ENCODE measurements around the gene PCDHGB3.
A peak's percentile ranks its signal among the peaks of the same experiment; 100 is the strongest.
"Not testable (repeated sequence)": the region's sequence is repeated elsewhere in the genome, so short reads cannot be mapped to it uniquely, and the experiment has no call there.

Gene PCDHGB3
- total RNA-seq: 0.21 to 0.48 reads per million in 2 donors

DNA sequence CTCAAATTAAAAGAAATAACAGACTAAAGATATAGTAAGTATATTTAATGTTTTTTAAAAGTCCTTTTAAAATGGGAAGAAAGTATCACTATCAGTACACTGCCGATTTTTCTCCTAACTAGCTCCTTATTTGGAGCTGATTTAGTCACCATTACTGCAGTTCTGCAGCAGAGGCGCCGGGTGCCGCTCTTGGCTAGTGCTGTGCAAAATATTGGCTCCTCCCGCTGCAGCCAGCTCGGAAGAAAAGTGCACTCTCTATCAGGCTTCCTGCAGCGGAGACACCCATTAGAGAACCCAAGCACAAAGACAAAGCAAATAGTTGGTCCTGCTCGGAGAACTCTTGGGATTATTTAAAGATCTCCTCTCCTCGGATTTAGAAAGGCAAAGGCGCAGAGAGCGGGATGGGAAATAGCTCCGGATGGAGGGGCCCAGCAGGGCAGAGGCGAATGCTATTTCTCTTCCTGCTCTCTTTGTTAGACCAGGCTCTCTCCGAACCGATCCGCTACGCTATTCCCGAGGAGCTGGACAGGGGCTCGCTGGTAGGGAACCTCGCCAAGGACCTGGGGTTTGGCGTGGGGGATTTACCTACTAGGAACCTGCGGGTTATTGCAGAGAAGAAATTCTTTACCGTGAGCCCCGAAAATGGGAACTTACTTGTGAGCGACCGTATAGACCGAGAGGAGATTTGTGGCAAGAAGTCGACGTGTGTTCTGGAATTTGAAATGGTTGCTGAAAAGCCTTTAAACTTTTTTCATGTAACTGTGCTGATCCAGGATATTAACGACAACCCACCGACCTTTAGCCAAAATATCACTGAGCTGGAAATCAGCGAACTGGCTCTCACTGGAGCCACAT, at the start of gene PCDHGB3:
Gene PCDHGB3 (plus strand): TSS at position 249 of the 855 bp plus-strand sequence. CDS start 153 bp downstream, at position 402.
- DNase-seq: peak; percentile 13

DNA sequence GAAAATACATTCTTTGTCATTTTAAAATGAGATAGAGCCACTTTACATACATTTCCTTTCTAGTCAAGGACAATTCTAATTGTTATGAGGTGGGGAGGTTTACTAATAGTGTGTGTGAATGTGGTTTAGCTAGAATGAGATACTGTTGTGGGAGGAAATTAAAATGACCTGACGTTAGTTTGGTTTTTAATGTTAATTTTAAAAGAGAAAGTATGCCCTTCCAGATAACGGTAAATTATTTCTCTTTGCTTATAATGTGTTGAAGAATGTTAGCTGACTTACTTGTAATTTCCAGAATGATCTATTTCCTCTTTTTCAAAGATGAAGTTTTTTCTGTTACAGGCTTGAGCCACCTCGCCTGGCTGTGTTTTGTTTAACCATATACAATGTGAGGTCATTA, 47.8 kb upstream of the PCDHGB3 start:
- DNase-seq: no peak

DNA sequence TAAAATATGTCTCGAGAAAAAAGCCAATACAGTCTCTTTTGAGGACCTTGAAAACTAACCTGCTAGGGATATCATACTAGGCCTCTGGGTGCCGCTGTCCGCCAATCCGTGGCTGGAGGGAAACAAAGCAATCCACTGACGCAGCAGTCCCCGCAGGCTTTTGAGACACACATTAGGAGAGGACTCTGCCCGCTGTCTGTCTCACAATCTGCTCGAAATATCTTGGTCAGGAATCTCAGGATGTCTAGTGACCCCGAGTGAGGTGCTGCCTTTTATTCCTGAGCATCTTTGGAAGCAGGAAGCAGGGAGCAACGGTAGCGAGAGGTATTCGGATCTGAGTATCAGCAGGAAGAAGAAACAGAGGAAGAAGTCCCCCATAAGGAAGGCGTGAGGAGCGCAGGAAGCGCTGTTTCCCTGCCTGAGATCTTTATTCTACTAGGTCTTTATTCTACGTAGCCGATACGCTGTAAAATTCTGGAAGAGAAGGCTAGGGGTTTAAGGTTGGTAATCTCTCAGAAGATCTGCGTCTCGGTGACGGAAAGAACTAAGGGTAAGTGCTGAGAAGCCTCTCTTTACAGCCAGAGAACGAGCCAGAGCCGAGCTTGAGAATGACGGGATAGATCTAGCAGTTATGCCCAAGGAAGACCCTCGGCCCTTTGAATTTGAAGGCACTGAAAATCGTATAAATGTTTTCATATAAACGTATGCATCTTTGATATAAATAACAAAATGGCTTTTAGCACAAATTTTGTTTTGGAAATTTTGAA, 43.8 kb upstream of the PCDHGB3 start:
- peak; percentile 53 for DNase-seq

DNA sequence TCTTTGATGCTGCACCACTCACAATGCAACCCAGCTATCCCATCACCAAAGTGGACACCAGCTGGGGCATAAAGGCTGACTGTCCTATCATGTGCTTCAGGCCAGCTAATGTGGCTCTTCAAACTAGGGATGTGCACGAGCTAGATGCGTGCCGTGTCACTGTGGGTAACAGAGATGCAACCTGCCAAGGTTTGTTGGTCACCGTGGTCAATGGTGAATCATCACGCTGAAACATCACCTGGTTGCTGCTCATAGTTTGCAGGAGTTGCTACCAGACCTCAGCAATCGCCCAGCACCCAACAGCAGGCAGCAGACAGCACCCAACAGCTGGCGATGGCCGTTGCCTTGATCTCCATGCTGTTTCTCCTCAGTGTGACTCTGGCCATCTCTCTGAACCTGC, 41.8 kb upstream of the PCDHGB3 start:
- no peak for DNase-seq

DNA sequence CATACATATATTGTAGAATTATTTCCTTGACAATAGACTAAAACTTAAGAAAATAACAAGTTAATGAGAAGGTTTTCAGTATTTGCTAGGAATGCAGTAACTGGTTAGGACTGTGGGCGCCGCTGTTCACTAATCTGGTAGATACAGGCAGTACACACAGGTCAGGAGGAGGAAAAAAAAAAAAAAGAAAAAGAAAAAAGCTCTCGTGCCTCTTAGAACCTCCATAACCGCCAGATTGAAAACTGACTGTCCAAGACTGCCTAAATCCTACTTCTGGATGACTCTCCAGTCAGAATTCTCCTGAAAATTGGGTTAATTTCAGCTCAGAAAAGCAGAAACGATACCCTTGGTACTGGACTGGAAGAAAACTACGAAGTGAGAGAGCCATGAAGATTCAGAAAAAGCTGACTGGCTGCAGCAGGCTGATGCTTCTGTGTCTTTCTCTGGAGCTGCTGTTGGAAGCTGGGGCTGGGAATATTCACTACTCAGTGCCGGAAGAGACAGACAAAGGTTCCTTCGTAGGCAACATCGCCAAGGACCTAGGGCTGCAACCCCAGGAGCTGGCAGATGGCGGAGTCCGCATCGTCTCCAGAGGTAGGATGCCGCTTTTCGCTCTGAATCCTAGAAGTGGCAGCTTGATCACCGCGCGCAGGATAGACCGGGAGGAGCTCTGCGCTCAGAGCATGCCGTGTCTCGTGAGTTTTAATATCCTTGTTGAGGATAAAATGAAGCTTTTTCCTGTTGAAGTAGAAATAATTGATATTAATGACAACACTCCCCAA, 39.6 kb upstream of the PCDHGB3 start, which contains the start of gene PCDHGA1:
Gene PCDHGA1 (plus strand): TSS at position 216 of the 782 bp plus-strand sequence.
- DNase-seq: no peak

DNA sequence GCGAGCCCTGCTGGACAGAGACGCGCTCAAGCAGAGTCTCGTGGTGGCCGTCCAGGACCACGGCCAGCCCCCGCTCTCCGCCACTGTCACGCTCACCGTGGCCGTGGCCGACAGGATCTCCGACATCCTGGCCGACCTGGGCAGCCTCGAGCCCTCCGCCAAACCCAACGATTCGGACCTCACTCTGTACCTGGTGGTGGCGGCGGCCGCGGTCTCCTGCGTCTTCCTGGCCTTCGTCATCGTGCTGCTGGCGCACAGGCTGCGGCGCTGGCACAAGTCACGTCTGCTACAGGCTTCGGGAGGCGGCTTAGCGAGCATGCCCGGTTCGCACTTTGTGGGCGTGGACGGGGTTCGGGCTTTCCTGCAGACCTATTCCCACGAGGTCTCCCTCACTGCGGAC, 37.5 kb upstream of the PCDHGB3 start:
- not testable (repeated sequence) for DNase-seq

DNA sequence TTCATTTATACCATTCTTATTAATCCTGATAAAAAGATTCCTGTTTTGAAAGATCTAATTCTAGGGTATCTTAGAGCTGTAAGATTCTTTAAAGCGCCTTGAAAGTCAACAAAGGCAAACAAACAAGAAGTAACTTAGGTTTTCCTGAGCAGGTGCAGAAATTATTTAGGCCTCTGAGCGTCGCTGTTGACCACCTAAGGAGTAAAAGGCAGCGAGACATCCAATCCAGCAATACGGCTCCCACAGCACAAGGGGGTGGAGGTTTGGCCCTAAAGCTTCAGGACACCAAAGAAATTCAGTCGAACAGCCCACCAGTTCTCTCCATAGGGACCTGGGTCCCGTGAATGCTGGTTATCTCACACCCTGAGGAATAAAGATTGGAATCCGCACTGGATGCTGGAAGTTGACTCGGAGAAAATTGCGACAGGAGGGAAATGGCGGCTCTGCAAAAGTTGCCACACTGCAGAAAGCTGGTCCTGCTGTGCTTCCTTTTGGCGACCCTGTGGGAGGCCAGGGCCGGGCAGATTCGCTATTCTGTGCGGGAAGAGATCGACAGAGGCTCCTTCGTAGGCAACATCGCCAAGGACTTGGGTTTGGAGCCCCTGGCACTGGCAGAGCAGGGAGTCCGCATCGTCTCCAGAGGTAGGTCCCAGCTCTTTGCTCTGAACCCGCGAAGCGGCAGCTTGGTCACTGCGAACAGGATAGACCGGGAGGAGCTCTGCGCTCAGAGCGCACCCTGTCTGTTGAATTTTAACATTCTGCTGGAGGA, 31.3 kb upstream of the PCDHGB3 start, which contains the start of gene PCDHGA2:
Gene PCDHGA2 (plus strand): TSS at position 223 of the 769 bp plus-strand sequence.
- no peak for DNase-seq

DNA sequence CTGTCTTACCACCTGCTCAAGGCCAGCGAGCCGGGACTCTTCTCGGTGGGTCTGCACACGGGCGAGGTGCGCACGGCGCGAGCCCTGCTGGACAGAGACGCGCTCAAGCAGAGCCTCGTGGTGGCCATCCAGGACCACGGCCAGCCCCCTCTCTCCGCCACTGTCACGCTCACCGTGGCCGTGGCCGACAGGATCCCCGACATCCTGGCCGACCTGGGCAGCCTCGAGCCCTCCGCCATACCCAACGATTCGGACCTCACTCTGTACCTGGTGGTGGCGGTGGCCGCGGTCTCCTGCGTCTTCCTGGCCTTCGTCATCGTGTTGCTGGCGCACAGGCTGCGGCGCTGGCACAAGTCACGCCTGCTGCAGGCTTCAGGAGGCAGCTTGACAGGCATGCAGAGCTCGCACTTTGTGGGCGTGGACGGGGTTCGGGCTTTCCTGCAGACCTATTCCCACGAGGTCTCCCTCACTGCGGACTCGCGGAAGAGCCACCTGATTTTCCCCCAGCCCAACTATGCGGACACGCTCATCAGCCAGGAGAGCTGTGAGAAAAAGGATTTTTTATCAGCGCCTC, 29.2 kb upstream of the PCDHGB3 start:
- not testable (repeated sequence) for DNase-seq

DNA sequence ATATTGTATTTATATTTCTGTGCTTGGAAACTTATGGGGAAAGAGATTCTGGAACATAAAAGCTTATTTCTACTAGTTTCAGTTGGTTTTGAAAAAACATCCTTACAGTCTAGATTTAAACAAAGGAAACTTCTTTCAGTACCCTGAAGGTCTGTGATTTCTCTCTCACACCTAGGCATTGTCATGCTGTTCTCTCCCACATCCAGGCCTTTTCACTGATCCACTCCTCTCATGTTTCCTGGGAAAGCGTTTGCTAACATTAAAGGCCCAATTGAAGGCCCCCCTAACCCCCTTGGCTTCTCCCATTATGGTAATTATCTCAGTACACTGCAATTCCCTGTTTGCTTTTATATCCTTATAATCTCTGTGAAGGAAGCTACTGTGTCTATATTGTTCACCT, 27.3 kb upstream of the PCDHGB3 start:
- DNase-seq: no peak

DNA sequence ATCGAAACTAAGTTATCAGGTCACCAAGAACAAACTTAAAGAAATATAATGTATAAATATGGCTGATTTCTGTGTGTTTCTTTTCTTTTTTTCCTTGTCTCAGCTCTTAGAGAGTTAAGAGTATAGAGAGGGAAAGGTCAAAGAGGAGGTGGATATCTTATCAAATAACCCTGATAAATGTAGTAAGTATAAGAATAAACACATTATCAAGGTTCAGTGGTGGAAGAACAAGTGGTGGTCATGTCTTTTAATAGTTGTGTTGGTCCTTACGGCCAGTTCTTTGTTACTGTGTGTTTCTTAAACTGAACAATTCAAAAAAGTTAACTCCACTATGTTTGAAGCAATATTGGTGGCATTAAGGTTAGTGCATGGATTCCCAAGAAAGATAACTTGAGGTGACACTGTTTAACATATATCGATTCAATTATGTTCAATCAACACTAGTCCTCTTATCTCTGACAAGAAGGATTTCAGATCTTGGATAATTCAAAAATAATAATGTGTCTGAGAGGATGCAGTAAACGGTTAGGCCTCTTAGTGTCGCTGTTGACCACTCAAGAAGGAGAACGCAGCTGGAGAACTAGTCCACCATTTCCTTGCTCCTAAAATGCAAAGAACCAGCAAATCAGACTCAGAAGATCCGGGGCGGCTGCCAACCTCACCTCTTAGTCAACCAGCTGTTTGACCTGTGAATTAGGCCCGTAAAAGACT, 26.6 kb upstream of the PCDHGB3 start, which contains the start of gene PCDHGA3:
Gene PCDHGA3 (plus strand): TSS at position 588 of the 711 bp plus-strand sequence. CDS start 205 bp downstream, outside the sequence.
- DNase-seq: no peak

DNA sequence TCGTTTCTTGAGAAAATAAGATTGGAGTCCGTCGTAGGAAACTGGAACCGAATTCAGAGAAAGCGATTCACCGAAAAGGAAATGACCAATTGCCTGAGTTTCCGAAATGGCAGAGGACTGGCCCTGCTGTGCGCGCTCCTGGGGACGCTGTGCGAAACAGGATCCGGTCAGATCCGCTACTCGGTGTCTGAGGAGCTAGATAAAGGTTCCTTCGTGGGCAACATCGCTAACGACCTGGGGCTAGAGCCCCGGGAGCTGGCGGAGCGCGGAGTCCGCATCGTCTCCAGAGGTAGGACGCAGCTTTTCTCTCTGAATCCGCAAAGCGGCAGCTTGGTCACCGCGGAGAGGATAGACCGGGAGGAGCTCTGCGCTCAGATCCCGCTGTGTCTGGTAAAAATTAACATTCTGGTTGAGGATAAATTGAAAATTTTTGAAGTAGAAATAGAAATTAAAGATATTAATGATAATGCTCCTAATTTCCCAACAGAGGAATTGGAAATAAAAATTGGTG, 26.0 kb upstream of the PCDHGB3 start:
- DNase-seq: no peak

DNA sequence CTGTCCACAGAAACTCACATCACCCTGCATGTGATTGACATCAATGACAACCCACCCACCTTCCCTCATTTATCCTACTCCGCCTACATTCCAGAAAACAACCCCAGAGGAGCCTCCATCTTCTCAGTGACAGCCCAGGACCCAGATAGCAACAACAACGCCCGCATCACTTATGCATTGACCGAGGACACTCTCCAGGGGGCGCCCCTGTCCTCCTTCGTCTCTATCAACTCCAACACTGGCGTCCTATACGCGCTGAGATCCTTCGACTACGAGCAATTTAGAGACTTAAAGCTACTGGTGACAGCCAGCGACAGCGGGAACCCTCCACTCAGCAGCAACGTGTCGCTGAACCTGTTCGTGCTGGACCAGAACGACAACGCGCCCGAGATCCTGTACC, 24.7 kb upstream of the PCDHGB3 start:
- no peak for DNase-seq

DNA sequence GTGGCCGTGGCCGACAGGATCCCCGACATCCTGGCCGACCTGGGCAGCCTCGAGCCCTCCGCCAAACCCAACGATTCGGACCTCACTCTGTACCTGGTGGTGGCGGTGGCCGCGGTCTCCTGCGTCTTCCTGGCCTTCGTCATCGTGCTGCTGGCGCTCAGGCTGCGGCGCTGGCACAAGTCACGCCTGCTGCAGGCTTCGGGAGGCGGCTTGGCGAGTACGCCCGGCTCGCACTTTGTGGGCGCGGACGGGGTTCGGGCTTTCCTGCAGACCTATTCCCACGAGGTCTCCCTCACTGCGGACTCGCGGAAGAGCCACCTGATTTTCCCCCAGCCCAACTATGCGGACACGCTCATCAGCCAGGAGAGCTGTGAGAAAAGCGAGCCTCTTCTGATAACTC, 24.0 kb upstream of the PCDHGB3 start:
- not testable (repeated sequence) for DNase-seq

DNA sequence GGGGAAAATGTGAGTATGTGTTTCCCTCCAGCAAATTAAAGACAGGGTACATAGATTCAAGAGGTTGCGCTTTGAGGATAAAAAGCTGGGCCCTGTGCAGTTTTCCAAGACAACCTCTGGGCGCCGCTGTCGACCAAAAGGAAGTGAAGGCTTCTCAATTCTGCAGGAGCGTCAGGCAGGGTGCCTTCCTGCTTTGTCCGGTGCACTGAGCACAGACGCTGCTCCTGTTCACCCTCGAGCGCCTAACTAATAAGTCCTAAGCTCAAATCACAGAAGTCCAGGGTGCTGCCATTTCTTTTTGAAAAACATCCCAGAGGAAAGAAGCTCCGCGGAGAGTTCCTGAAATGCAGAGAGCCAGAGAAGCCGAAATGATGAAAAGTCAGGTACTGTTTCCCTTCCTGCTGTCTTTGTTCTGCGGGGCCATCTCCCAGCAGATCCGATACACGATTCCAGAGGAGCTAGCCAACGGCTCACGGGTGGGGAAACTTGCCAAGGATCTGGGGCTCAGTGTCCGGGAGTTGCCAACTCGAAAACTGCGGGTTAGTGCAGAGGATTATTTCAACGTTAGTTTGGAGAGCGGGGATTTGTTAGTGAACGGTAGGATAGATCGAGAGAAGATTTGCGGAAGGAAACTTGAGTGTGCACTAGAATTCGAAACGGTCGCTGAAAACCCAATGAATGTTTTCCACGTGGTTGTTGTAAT, 20.0 kb upstream of the PCDHGB3 start, which contains the start of gene PCDHGB1:
Gene PCDHGB1 (plus strand): TSS at position 183 of the 703 bp plus-strand sequence. CDS start 162 bp downstream, at position 345.
- peak; percentile 22 for DNase-seq

DNA sequence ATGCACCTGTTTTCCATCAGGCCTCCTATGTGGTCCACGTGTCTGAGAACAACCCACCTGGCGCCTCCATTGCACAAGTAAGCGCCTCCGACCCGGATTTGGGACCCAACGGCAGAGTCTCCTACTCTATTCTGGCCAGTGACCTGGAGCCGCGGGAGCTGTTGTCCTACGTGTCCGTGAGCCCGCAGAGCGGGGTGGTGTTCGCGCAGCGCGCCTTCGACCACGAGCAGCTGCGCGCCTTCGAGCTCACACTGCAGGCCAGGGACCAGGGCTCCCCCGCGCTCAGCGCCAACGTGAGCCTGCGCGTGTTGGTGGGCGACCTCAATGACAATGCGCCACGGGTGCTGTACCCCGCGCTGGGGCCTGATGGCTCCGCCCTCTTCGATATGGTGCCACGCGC, 18.5 kb upstream of the PCDHGB3 start:
- DNase-seq: no peak

DNA sequence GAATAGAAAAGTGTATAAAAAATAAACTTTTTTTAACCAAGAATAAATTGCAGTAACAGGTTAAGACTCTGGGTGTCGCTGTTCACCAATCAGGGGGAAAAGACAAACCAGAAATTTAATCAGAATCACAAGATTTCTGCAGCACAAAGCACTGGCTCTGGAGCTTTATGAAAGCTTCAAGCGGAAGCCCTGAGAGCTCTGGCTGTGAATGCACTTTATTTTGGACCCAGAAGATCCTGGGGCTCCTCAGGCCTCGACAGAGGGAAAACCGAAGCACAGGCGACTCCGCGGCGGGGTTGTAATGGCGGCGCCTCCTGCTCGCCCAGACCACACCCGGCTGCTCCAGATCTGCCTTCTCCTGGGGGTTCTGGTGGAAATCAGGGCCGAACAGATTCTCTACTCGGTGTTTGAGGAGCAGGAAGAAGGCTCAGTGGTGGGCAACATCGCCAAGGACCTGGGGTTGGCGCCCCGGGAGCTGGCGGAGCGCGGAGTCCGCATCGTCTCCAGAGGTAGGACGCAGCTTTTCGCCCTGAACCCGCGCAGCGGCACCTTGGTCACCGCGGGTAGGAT, 15.1 kb upstream of the PCDHGB3 start, which contains the start of gene PCDHGA4:
Gene PCDHGA4 (plus strand): TSS at position 122 of the 570 bp plus-strand sequence. CDS start 87 bp downstream, at position 209.
- no peak for DNase-seq

DNA sequence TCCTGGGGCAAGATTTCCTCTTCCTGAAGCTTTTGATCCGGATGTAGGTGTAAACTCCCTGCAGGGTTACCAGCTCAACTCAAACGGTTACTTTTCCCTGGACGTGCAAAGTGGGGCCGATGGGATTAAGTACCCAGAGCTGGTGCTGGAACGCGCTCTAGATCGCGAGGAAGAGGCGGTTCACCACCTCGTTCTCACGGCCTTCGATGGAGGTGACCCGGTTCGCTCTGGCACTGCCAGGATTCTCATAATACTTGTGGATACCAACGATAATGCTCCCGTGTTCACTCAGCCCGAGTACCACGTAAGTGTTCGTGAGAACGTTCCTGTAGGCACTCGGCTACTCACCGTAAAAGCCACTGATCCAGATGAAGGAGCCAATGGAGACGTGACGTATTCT, 14.4 kb upstream of the PCDHGB3 start:
- DNase-seq: no peak

DNA sequence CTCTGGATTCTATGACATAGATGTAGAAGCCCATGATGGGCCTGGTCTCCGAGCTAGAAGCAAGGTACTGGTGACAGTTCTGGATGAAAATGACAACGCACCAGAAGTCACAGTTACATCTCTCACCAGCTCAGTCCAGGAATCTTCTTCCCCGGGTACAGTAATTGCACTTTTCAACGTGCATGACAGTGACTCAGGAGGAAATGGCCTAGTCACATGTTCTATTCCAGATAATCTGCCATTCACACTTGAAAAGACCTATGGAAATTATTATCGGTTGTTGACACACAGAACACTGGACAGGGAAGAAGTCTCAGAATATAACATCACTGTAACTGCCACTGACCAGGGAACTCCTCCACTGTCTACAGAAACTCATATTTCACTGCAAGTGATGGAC, 13.9 kb upstream of the PCDHGB3 start:
- DNase-seq: no peak

DNA sequence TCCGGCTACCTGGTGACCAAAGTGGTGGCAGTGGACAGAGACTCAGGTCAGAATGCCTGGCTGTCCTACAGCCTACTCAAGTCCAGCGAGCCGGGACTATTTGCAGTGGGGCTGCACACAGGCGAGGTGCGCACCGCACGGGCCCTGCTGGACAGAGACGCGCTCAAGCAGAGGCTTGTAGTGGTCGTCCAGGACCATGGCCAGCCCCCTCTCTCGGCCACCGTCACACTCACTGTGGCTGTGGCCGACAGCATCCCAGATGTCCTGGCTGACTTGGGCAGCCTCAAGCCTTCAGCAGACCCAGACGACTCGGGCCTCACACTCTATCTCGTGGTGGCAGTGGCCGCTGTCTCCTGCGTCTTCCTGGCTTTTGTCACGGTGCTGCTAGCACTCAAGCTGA, 13.1 kb upstream of the PCDHGB3 start:
- DNase-seq: no peak
